GDM1 (cell line): ENCODE results near the gene TRIM27.
A peak's percentile ranks its signal among the peaks of the same experiment; 100 is the strongest.
"Not testable (repeated sequence)": the region's sequence is repeated elsewhere in the genome, so short reads cannot be mapped to it uniquely, and the experiment has no call there.

ENCODE experiments used
- DNase-seq: peaks from one replicate; lab custom pipeline; 2025; lab: John Stamatoyannopoulos, UW

Gene TRIM27, protein sequence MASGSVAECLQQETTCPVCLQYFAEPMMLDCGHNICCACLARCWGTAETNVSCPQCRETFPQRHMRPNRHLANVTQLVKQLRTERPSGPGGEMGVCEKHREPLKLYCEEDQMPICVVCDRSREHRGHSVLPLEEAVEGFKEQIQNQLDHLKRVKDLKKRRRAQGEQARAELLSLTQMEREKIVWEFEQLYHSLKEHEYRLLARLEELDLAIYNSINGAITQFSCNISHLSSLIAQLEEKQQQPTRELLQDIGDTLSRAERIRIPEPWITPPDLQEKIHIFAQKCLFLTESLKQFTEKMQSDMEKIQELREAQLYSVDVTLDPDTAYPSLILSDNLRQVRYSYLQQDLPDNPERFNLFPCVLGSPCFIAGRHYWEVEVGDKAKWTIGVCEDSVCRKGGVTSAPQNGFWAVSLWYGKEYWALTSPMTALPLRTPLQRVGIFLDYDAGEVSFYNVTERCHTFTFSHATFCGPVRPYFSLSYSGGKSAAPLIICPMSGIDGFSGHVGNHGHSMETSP

DNA sequence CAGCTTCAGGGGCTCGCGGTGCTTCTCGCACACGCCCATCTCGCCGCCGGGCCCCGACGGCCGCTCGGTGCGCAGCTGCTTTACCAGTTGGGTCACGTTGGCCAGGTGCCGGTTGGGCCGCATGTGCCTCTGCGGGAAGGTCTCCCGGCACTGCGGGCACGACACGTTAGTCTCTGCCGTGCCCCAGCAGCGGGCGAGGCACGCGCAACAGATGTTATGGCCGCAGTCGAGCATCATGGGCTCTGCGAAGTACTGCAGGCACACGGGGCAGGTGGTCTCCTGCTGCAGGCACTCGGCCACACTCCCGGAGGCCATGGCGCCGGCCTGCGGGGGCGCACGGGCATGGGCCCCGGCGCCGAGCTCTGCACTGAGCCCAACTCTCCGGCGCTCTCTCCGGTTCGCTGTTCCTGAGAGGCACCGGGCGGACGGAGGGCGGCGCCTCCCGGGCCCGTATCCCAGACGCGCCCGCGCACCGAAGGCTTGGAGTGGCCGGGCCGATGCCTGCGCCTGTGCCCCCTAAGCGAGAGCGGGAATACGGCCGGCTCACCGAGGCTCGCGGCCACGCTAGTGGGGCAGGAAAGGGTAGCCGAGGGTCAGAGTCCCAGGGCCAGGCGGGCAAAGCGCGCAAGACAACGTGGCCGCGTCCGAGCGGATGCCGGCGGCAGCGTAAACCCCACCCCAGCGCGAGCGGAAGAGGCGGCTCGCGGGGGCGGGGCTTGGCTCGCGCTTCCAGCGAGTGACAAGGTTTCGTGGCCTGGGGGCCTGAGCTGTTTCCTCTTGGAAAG is at the start of gene TRIM27:
TRIM27 (minus strand) TSS at position 668 of the 785 bp plus-strand sequence; CDS start at position 315, 353 bp downstream.
- peak; percentile 84 for DNase-seq

DNA sequence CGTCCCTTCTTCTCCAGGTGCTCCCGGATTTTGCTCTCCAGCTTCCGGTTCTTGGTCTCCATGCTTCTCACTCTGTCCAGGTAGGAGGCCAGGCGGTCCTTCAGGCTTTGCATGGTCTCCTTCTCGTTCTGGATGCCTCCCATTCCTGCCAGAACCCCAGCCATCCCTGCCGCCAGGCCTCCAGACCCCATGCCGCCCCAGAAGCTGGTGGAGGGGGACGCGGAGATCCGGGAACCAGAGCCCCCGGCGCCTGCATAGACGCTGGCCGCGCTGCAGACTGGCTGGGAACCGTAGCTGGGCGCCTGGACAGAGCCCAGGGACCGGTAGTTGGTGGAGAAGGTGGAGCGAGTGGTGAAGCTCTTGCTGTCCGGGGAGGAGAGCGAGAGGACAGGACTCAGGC is 46.3 kb upstream of the TRIM27 start:
- not testable (repeated sequence) for DNase-seq

DNA sequence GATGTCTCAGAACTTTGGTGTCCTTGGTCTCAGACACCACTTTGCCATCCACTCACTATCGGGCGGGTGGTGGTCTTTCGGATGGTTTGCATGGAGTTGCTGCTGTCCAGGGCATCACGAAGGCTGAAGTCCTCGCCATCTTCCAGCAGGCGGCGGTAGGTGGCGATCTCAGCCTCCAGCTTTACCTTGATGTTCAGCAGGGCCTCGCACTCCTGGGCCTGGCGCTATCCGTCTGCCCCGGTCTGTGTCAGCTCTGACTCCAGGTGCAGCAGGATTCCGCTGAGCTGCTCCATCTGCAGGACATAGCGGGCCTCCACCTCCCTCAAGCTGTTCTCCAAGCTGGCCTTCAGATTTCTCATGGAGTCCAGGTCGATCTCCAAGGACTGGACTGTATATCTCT is 45.3 kb upstream of the TRIM27 start:
- DNase-seq: no peak

DNA sequence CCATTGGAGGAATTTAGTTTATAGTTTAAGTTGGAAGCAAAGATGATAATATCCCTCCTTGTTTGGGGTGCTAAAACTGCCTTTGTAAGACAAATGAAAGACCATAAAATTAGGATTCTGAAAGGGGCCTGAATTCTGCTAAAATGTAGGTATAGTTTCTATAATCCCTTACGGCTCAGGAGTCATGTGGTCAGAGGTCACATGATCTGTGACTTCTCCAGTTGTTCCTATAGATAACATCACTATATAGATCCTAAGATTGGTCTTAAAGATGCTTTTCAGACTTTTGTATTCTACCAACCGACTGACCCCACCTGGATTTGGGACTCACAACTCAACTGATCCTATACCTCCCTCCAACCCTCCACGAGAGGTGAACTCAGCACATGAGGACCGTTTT is 44.7 kb upstream of the TRIM27 start:
- DNase-seq: no peak

DNA sequence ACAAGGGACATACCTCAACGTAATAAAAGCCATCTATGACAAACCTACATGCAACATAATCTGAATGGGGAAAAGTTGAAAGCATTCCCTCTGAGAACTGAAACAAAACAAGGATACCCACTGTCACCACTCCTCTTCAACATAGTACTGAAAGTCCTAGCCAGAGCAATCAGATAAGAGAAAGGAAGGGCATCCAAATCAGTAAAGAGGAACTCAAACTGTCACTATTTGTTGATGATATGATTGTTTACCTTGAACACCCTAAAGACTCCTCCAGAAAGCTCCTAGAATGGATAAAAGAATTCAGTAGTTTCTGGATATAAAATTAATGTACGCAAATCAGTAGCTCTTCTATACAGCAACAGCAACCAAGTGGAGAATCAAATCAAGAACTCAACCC is 41.9 kb upstream of the TRIM27 start:
- no peak for DNase-seq

DNA sequence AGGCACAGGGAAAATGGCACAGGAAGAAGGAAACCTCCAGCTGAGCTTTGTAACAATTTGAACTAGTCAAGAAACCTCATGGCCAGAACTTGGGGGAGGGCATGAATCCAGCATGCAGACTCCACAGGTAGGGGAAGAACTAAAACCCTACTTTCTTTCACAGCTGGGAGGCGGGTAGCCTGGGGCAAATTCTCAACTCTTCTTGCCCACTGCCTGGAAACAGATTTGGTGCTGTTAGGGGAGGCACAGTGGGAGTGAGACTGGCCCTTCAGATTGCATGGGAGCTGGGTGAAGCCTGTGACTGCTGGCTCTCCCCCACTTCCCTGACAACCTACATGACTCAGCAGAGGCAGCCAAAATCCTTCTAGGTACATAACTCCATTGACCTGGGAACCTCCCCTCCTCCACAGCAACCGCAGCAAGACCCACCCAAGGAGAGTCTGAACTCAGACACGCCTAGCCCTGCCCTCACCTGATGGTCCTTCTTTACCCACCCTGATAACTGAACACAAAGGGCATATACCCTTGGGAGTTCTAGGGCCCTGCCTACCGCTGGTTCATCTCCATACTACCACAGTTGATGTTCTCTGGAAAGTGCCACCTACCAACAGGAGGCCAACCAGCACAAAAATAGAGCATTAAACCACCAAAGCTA is 37.2 kb upstream of the TRIM27 start:
- no peak for DNase-seq

DNA sequence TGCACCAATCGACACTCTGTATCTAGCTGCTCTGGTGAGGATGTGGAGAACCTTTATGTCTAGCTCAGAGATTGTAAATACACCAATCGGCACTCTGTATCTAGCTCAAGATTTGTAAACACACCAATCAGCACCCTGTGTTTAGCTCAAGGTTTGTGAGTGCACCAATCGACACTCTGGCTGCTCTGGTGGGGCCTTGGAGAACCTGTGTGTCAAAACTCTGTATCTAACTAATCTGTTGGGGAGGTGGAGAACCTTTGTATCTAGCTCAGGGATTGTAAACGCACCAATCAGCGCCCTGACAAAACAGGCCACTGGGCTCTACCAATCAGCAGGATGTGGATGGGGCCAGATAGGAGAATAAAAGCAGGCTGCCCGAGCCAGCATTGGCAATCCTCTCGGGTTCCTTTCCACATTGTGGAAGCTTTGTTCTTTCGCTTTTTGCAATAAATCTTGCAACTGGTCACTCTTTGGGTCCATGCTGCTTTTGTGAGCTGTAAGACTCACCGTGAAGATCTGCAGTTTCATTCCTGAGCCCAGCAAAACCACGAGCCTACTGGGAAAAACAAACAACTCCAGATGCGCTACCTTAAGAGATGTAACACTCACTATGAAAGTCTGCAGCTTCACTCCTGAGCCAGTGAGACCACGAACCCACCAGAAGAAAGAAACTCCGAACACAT is 34.9 kb upstream of the TRIM27 start:
- DNase-seq: not testable (repeated sequence)

DNA sequence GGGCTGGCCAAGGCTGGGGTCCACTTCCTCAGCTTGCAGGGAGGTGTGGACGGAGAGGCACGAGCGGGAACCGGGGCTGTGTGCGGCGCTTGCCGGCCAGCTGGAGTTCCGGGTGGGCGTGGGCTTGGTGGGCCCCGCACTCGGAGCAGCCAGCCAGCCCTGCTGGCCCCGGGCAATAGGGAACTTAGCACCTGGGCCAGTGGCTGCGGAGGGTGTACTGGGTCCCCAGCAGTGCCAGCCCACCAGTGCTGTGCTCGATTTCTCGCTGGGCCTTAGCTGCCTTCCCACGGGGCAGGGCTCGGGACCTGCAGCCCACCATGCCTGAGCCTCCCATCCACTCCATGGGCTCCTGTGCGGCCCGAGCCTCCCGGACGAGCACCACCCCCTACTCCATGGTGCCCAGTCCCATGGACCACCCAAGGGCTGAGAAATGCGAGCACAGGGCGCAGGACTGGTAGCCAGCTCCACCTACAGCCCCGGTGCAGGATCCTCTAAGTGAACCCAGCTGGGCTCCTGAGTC is 34.1 kb upstream of the TRIM27 start:
- not testable (repeated sequence) for DNase-seq

DNA sequence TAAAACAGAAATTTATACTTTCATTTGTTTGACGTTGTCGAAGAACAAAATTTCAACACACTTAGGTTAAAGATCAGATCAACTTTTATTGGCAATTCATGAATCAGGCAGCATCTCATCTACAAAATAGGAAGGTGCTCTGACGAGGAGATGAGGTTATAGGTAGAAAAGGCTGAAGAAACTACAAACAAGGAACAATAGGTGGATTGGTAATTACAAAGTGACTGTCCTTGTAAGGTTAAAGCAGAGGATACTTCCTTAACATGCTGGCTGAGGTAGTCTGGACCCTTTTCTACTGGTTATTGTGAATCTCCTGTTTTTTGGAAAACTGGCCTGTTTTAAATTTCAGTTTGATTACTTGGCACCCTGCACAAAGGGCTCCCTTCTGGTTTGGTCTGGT is 32.5 kb upstream of the TRIM27 start:
- DNase-seq: no peak

DNA sequence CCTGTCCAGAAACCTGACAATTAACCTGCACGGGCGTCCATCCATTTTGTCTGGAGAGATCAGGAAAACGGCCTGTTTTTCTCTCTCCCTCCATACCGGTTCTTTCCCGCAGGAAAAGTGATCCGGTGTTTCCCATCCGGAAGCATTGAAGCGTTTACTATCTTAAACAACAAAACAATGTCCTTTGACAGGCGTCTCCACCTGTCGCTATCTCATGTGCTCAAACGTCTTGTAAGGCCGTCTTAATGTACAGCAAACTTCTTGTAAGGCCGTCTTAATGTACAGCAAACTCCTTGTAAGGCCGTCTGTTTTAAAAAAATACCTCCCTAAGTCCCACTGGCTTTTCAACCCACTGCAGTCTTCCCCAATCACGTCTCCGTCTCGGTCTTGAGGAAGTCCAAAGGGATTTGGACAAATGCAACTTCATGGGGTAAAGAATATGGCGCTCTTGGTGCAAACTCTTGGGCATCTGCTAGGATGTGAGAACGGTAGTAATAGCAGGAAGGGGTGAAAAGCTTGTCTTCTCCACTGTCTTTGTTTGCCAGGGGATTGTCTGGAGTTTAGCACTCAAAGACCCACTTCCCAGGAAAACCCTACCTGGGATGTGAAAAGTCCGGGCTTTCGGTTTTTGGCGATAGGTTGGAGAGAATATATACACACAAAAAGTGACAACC is 29.9 kb upstream of the TRIM27 start:
- DNase-seq: no peak

DNA sequence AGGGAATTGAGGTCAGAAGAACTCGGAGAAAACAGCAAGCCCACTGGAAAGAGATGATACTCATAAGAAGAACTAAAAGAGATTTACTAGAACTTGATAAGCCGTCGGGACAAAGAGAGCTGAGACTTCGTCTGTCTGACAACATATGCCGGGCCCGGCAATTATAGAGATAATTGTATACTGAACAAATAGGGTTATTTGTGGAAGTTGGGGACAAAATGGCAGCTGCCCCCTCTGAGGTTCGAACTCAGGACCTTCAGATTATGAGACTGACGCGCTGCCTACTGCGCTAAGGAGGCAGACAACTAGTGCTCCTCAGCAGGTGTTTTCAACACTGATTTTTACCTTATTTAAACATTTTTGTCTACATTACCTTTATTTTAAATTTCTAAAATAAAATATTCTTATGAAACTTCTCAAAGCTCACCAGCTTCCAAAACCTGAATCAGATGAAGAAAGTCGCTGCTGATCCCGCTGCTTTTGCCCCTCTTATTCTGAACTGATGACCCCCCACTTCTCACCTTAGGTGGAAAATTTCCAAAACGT is 29.3 kb upstream of the TRIM27 start:
- DNase-seq: no peak

DNA sequence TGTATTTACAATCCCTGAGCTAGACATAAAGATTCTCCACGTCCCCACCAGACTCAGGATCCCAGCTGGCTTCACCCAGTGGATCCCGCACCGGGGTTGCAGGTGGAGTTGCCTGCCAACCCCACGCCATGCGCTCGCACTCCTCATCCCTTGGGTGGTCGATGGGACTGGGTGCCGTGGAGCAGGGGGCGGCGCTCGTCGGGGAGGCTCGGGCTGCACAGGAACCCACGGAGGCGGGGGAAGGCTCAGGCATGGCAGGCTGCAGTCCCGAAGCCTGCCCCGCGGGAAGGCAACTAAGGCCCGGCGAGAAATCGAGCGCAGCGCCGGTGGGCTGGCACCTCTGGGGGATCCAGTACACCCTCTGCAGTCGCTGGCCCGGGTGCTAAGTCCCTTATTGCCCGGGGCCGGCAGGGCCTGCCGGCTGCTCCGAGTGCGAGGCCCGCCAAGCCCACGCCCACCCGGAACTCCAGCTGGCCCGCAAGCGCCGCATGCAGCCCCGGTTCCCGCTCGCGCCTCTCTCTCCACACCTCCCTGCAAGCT is 25.9 kb upstream of the TRIM27 start:
- DNase-seq: not testable (repeated sequence)

DNA sequence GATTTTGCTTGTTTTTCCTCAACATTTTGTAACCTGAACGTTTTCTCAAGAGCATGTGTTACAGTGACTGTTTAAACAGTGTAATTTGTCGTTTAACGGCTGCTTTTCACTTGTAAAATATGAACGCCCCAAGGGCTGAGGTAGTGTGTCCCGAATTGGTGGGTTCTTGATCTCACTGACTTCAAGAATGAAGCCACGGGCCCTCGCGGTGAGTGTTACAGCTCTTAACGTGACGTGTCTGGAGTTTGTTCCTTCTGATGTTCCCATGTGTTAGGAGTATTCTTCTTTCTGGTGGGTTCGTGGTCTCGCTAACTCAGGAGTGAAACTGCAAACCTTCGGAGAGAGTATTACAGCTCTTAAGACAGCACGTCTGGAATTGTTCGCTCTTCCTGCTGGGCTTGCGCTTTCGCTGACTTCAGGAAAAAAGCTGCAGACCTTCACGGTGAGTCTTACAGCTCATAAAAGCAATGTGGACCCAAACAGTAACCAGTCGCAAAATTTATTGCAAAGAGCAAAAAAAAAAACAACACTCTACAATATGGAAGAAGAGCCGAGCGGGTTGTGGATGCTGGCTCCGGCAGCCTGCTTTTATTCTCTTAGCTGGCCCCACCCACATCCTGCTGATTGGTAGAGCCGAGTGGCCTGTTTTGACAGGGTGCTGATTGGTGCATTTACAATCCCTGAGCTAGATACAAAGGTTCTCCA is 25.1 kb upstream of the TRIM27 start:
- DNase-seq: no peak

DNA sequence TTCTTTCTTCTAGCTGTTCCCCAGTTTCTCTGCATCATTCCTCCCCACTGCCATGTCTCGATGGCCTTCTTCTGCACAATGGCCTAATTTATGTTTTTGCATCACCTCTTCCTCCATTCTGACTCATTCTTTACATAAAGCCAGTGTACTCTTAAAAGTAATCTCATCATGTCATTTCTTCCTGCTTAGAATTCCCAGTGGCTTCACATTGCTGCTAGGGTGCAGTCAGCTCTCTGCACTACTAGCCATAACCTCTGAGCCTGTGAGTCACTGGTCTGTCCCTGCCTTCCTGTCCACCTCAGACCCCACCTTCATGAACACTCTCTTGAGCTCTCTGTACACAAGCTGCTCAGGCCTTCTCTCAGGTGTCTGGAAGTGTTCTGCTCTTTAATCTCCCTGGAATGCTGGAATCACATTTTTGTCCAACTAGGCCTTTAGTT is 24.1 kb upstream of the TRIM27 start:
- no peak for DNase-seq

DNA sequence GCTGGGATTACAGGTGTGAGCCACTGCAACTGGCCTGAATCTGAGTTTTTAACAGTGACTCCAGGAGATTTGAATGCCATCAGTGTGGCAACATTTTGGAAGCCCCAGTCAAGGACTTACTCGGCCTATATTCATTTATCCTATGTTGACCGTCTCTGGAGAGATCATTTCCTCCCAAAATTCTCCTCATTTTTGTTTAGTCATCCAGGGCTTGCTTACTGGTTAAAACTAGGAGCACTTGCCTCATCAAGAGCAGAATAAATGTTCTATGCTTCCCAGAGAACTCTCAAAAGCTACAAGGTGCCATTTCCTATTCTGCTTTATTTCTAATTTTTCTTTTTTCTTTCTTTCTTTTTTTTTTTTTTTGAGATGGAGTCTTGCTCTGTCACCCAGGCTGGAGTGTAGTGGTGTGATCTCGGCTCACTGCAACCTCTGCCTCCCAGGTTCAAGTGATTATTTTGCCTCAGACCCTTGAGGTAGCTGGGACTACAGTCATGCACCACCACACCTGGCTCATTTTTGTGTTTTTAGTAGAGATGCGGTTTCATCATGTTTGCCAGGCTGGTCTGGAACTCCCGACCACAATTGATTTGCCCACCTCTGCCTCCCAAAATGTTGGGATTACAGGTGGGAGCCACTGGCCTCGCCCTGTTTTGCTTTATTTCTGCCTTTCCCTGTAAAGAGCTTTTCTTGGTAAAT is 23.4 kb upstream of the TRIM27 start:
- no peak for DNase-seq

DNA sequence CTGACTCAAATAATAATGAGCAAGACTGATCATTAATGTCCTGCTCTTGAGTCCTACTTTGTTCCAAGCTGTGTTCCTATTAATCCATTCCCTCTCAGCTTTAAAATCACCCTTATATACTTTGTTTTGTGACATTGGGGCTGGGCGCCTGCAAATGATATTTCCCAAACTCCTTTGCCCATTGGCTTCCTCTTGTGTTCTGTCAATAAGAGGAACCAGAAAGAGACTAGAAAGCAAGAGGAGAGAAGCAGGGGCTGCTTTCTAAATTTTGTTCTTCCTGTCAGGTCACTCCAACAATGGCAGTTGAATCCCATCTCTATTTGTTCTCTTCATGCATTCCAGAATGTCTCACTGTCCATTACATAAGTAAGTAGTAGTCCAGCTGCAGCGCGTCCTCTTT is 21.6 kb upstream of the TRIM27 start:
- no peak for DNase-seq

DNA sequence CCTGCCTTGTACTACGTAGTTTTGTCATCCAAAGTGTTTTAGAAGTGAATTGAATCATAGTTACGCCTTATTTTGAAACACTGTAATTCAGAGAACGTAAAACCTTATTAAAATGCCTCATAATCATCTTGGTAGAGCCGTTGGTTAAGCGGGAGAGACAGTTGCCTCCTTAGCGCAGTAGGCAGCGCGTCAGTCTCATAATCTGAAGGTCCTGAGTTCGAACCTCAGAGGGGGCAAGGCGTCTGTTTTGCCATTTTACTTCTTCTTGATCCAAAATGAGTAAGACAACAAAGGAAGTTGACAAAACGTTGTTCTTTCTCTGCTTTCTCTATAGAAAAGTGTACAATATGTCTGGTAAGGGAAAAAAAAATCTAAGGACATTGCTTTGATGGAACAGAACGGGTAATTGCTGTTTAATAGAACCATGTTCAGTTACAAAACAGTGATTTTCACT is 20.7 kb upstream of the TRIM27 start:
- DNase-seq: peak; percentile 50

DNA sequence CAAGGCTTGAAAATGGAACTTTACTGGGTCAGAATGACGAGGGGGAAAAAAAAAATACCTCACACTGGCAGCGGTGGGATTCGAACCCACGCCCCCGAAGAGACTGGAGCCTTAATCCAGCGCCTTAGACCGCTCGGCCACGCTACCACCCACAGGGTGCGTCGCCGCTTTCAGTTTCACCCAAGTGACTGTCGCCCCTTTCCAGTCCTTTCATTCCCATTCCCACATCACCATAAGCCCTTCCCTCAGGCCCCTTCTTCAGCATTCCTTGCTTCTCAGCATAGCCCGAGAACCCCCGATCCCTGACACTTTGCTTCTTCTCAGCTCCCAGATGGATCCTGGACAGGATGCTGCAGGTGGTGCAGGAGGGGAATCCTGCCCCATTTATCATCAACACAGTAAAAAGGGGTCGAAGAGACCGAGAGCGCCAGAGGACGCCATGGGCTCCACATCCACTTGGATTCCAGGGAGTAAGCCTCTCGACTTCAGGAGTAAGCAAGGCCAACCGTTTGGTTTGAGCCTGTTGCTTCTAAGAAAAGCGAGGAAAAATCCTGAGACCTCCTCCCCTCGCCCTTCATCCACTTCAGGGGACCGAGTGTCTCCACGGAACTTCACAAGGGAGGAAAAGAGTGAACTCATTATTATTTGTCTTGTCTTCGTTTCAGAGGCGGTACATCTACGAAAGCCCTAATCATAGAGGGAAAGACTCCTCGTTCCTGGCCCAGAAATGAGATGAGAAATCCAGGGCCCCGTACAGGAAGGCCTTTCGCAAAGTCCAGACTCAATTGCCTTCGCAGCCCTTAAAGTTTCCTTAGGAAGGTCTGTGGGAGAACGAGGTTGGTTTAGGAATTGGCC is 20.0 kb upstream of the TRIM27 start:
- peak; percentile 58 for DNase-seq
